Mesenchymal stem cell (in vitro differentiated cells and primary cell): Measurements from ENCODE around the gene PAF1.
"Not testable (repeated sequence)": the region's sequence is repeated elsewhere in the genome, so short reads cannot be mapped to it uniquely, and the experiment has no call there.

Experiments
- DNase-seq: peaks from one replicate; pipeline ENCODE4 v3.0.0-alpha.2; 2013
- H2AFZ ChIP-seq: one replicate; pipeline ENCODE4 v1.6.1; 2013; ENCODE audit warnings: low read depth, mild to moderate bottlenecking, control low read depth, inconsistent platforms, low read length, moderate library complexity
- H2AK5ac ChIP-seq: 2 replicates; pipeline ENCODE4 v1.6.1; 2013; ENCODE audit warnings: low read length, moderate library complexity, mild to moderate bottlenecking, inconsistent platforms; ENCODE audit not compliant: severe bottlenecking
- H2BK120ac ChIP-seq: one replicate; pipeline ENCODE4 v1.6.1; 2013; ENCODE audit warnings: low read depth, mild to moderate bottlenecking, inconsistent platforms, low read length, moderate library complexity
- H2BK12ac ChIP-seq, 2 experiments: one replicate each; pipeline ENCODE4 v1.6.1; 2013; ENCODE audit warnings: inconsistent platforms in 2 of 2, low read length in 2 of 2, mild to moderate bottlenecking in 2 of 2, moderate library complexity in 2 of 2, control low read depth in 1 of 2
- H2BK15ac ChIP-seq: one replicate; pipeline ENCODE4 v1.6.1; 2013; ENCODE audit warnings: mild to moderate bottlenecking, low read depth, inconsistent platforms; ENCODE audit not compliant: poor library complexity, severe bottlenecking
- H2BK5ac ChIP-seq: 2 replicates; pipeline ENCODE4 v1.6.1; 2013; ENCODE audit warnings: low read depth, mild to moderate bottlenecking, low read length, control low read depth, inconsistent platforms; ENCODE audit not compliant: poor library complexity, severe bottlenecking
- H3K14ac ChIP-seq, 2 experiments: one replicate each; pipeline ENCODE4 v1.6.1; 2013; ENCODE audit warnings: inconsistent platforms in 2 of 2, low read length in 2 of 2, control low read depth in 1 of 2, mild to moderate bottlenecking in 1 of 2, moderate library complexity in 1 of 2
- H3K18ac ChIP-seq, 2 experiments: one replicate each; pipeline ENCODE4 v1.6.1; 2013; ENCODE audit warnings: inconsistent platforms in 2 of 2, low read length in 2 of 2, control low read depth in 1 of 2, low read depth in 1 of 2, mild to moderate bottlenecking in 1 of 2
- H3K23ac ChIP-seq, 2 experiments: one replicate each; pipeline ENCODE4 v1.6.1; 2013; ENCODE audit warnings: inconsistent platforms in 2 of 2, low read length in 2 of 2, mild to moderate bottlenecking in 2 of 2, moderate library complexity in 2 of 2, control low read depth in 1 of 2
- H3K27ac ChIP-seq: 2 replicates; pipeline ENCODE4 v1.5.1; 2013; ENCODE audit warnings: mild to moderate bottlenecking, moderate library complexity, low read length, control low read depth, inconsistent platforms; ENCODE audit not compliant: poor library complexity, severe bottlenecking
- H3K27me3 ChIP-seq, 2 experiments: 2 replicates each; pipeline versions ENCODE4 v1.6.1 to v1.7.0; 2013; ENCODE audit warnings: low read length in 2 of 2, mild to moderate bottlenecking in 2 of 2, moderate library complexity in 2 of 2, control low read depth in 1 of 2, inconsistent platforms in 1 of 2; ENCODE audit not compliant: control insufficient read depth in 1 of 2, insufficient read depth in 1 of 2
- H3K36me3 ChIP-seq, 2 experiments: 2 replicates each; pipeline versions ENCODE4 v1.6.1 to v1.7.0; 2013; ENCODE audit warnings: low read length in 2 of 2, control low read depth in 1 of 2, inconsistent platforms in 1 of 2, low read depth in 1 of 2, mild to moderate bottlenecking in 1 of 2; ENCODE audit not compliant: insufficient read depth in 2 of 2, control insufficient read depth in 1 of 2
- H3K4ac ChIP-seq, 2 experiments: one replicate each; pipeline ENCODE4 v1.6.1; 2013; ENCODE audit warnings: inconsistent platforms in 2 of 2, low read length in 2 of 2, mild to moderate bottlenecking in 2 of 2, moderate library complexity in 2 of 2, control low read depth in 1 of 2, low read depth in 1 of 2
- H3K4me1 ChIP-seq: 2 replicates; pipeline ENCODE4 v1.6.1; 2013; ENCODE audit warnings: low read depth, low read length, control low read depth; ENCODE audit not compliant: control insufficient read depth, insufficient read depth
- H3K4me2 ChIP-seq: 2 replicates; pipeline ENCODE4 v1.6.1; 2013; ENCODE audit warnings: low read length, mild to moderate bottlenecking, inconsistent platforms; ENCODE audit not compliant: poor library complexity, severe bottlenecking
- H3K4me3 ChIP-seq, 2 experiments: 2 replicates each; pipeline versions ENCODE4 v1.5.1 to v1.7.0; 2013; ENCODE audit warnings: low read length in 2 of 2, mild to moderate bottlenecking in 2 of 2, control low read depth in 1 of 2, low read depth in 1 of 2; ENCODE audit not compliant: insufficient read depth in 1 of 2
- H3K79me1 ChIP-seq: replicated peaks from 2 replicates; pipeline ENCODE4 v1.6.1; 2013; ENCODE audit warnings: mild to moderate bottlenecking, control low read depth, low read length, inconsistent platforms; ENCODE audit not compliant: poor library complexity, severe bottlenecking
- H3K9ac ChIP-seq: 2 replicates; pipeline ENCODE4 v1.7.0; 2013; ENCODE audit warnings: mild to moderate bottlenecking, low read length, moderate library complexity
- H3K9me3 ChIP-seq: 2 replicates; pipeline ENCODE4 v1.7.0; 2013; ENCODE audit warnings: mild to moderate bottlenecking, low read length; ENCODE audit not compliant: control insufficient read depth
- H4K8ac ChIP-seq: one replicate; pipeline ENCODE4 v1.6.1; 2013; ENCODE audit warnings: inconsistent platforms, mild to moderate bottlenecking, low read length, moderate library complexity
- H4K91ac ChIP-seq: one replicate; pipeline ENCODE4 v1.6.1; 2013; ENCODE audit warnings: mild to moderate bottlenecking, low read length, inconsistent platforms
- WGBS: methylation state at CpG from one replicate; pipeline ENCODE4 v1.1.7; 2013; ENCODE audit warnings: mixed read lengths; 5-methylcytosine and 5-hydroxymethylcytosine counted together

PAF1 gene

DNA sequence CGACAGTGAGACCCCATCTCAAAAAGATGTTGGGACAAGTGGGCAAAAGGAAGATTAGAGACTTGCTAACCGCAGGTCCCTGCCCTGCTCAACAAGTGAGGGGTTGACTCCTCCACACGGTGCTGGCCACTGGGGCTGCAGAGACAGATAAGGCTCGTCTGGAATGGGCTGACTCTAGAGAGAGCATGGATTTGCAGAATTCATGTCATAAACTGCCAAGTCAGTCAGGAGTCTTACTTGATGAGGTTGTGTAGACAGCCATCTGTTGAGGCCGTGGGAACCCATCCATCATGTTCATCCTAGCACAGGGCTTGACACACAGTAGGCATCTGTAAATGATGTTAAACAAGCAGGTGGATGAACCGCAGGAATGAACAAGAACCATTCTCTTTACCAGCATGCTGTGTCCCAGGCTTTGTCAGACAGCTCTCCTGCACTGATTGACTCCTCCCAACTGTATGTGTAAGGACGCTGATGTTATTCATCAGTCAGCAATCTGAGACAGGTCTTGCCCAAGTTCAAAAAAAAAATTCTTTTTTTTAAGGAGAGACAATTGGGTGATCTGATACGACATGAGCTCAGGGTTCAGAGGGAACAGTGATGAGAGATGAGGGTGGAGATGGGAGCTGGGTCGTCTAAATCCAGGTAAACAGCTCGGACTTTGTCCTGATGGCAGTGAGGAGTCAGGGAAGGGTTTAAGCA lies 8.8 kb downstream of the PAF1 start:
- H2BK5ac ChIP-seq = no peak overlapping the region
- no peak overlapping the region for H2AFZ ChIP-seq
- H3K18ac ChIP-seq = no peak overlapping the region
- H3K27ac ChIP-seq = no peak overlapping the region
- H2AK5ac ChIP-seq = no peak overlapping the region
- peak overlapping the region; percentile 5 for H3K9ac ChIP-seq
- no peak overlapping the region for H3K4me3 ChIP-seq
- no peak for DNase-seq
- H3K4ac ChIP-seq = no peak overlapping the region
- H4K8ac ChIP-seq = no peak overlapping the region
- no peak overlapping the region for H3K14ac ChIP-seq
- H2BK12ac ChIP-seq = no peak overlapping the region
- no peak overlapping the region for H4K91ac ChIP-seq
- WGBS = 95% methylated on average over 10 of the region's 10 CpGs
- no peak overlapping the region for H2BK120ac ChIP-seq
- H3K23ac ChIP-seq = no peak overlapping the region
- H3K36me3 ChIP-seq = peaks cover 93 to 98% of the 10 kb centered on the region in 2 experiments
- no peaks in the 10 kb centered on the region for H3K27me3 ChIP-seq
- peaks cover 5% of the 10 kb centered on the region for H3K4me1 ChIP-seq
- H3K9me3 ChIP-seq = no peaks in the 10 kb centered on the region
- peaks cover 9% of the 10 kb centered on the region for H3K79me1 ChIP-seq
- H2BK15ac ChIP-seq = no peak overlapping the region
- no peak overlapping the region for H3K4me2 ChIP-seq

- no peak overlapping the region for H2BK12ac ChIP-seq
- no peaks in the 10 kb centered on the region for H3K9me3 ChIP-seq
- no peaks in the 10 kb centered on the region for H3K27me3 ChIP-seq
- H3K4me1 ChIP-seq = peaks cover 3% of the 10 kb centered on the region
- H2BK15ac ChIP-seq = no peak overlapping the region
- H2AFZ ChIP-seq = no peak overlapping the region
- no peak overlapping the region for H3K23ac ChIP-seq
- 98% methylated on average over 15 of the region's 17 CpGs for WGBS
- H3K4ac ChIP-seq = no peak overlapping the region
- H3K79me1 ChIP-seq = peaks cover 14% of the 10 kb centered on the region
- peaks cover 93 to 98% of the 10 kb centered on the region in 2 experiments for H3K36me3 ChIP-seq
- no peak overlapping the region for H3K4me3 ChIP-seq
- H3K27ac ChIP-seq = no peak overlapping the region
- H2BK120ac ChIP-seq = no peak overlapping the region
- H3K4me2 ChIP-seq = no peak overlapping the region
- no peak overlapping the region for H2BK5ac ChIP-seq
- no peak overlapping the region for H4K8ac ChIP-seq
- DNase-seq = no peak
- H4K91ac ChIP-seq = no peak overlapping the region
- no peak overlapping the region for H3K18ac ChIP-seq
- H2AK5ac ChIP-seq = no peak overlapping the region
- H3K9ac ChIP-seq = peak overlapping the region; percentile 65
- no peak overlapping the region for H3K14ac ChIP-seq
Observed at GRCh38 chr19:39380521-39381502, 10.1 kb downstream of the PAF1 start.

DNA sequence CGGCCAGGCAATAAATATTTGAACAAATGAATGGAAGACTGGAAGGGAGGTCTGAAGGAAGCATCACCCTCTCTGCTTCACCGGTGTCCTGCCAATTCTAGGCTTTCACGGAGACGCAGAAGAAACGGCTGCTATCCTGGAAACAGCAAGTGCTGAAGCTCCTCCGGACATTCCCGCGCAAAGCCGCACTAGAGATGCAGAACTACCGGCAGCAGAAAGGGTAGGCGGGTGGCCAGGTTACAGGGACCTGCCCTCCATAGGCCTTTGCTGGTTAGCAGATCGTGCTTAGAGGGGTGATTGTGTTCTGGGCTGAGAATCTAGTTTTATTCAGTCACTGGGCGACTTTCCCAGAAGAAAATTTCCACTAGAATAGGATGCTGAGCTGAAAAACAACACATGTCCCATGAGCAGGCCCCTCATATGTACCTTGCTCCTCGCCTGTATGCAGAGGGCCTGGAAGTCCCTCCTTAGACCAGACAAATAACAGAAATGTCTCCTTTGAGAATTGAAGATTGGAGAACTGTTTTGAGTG lies 11.0 kb downstream of the PAF1 start:
- Histone ChIP-seq H3K4me1 (no peaks in the 10 kb centered on the region), H3K79me1 (peaks cover 19% of the 10 kb centered on the region), H3K4me3 (no peak overlapping the region), H2BK15ac (no peak overlapping the region), H2BK120ac (no peak overlapping the region), H2BK12ac (no peak overlapping the region), H3K27ac (no peak overlapping the region), H2AFZ (no peak overlapping the region), H3K4ac (no peak overlapping the region), H3K9ac (peak overlapping the region; percentile 65), H3K4me2 (no peak overlapping the region), H3K27me3 (no peaks in the 10 kb centered on the region), H4K8ac (no peak overlapping the region), H2BK5ac (no peak overlapping the region), H2AK5ac (no peak overlapping the region), H3K23ac (no peak overlapping the region), H4K91ac (no peak overlapping the region), H3K36me3 (peaks cover 93 to 98% of the 10 kb centered on the region in 2 experiments), H3K18ac (no peak overlapping the region), H3K14ac (no peak overlapping the region), H3K9me3 (no peaks in the 10 kb centered on the region)
- DNase-seq = no peak
- WGBS = 98% methylated on average over 13 of the region's 14 CpGs

- not testable (repeated sequence) for H3K4ac ChIP-seq, H3K4me2 ChIP-seq, H3K14ac ChIP-seq, H3K18ac ChIP-seq, H3K23ac ChIP-seq, H3K27ac ChIP-seq, H2BK12ac ChIP-seq, H3K4me3 ChIP-seq, H2BK15ac ChIP-seq, H4K8ac ChIP-seq, H2BK120ac ChIP-seq, DNase-seq, H3K9me3 ChIP-seq, H3K27me3 ChIP-seq, H2AK5ac ChIP-seq, H4K91ac ChIP-seq, H2BK5ac ChIP-seq, H3K4me1 ChIP-seq, H2AFZ ChIP-seq
- peak overlapping the region; percentile 55 for H3K9ac ChIP-seq
- H3K36me3 ChIP-seq = peaks cover 91 to 97% of the 10 kb centered on the region in 2 experiments
- peaks cover 21% of the 10 kb centered on the region for H3K79me1 ChIP-seq
- WGBS = 100% methylated on average over 4 of the region's 4 CpGs
Observed at GRCh38 chr19:39379366-39379765, 11.5 kb downstream of the PAF1 start.
